DND-41 (cell line): ENCODE results near the gene SLC1A7.

Experiments used
- ATAC-seq: fragments of 200-7000 bp; cut with Tn5 transposase; 3 replicates; pipeline ENCODE4 v1.9.1; 2021; ENCODE audit warnings: low read depth; ENCODE audit not compliant: insufficient read depth
- DNase-seq: peaks from one replicate; pipeline ENCODE4 v3.0.0-alpha.2; 2020
- H2AFZ ChIP-seq: 2 replicates; pipeline ENCODE4 v1.6.0; 2012; ENCODE audit warnings: low read depth, low read length
- H3K27ac ChIP-seq: 2 replicates; pipeline ENCODE4 v1.5.1; 2012; ENCODE audit warnings: low read length, inconsistent platforms
- H3K27me3 ChIP-seq: fragments of 200-600 bp; sonication (generic); 2 replicates; pipeline ENCODE4 v1.6.0; 2012; ENCODE audit warnings: low read length, mild to moderate bottlenecking, inconsistent platforms; ENCODE audit not compliant: insufficient read depth, poor library complexity
- H3K36me3 ChIP-seq: 2 replicates; pipeline ENCODE4 v1.5.1; 2012; ENCODE audit warnings: low read length, inconsistent platforms; ENCODE audit not compliant: insufficient read depth
- H3K4me1 ChIP-seq: 2 replicates; pipeline ENCODE4 v1.5.1; 2012; ENCODE audit warnings: mild to moderate bottlenecking, low read length; ENCODE audit not compliant: insufficient read depth
- H3K4me2 ChIP-seq: 2 replicates; pipeline ENCODE4 v1.6.0; 2012; ENCODE audit warnings: mild to moderate bottlenecking, moderate library complexity, low read length, inconsistent platforms; ENCODE audit not compliant: insufficient read depth
- H3K4me3 ChIP-seq, 2 experiments: fragments of 200-600 bp in 1 of 2; shearing (Covaris generic) in 1 of 2; 2 replicates each; pipeline ENCODE4 v1.5.1; 2012 to 2016; ENCODE audit warnings: inconsistent platforms in 2 of 2, low read length in 2 of 2, mild to moderate bottlenecking in 2 of 2, low read depth in 1 of 2, moderate library complexity in 1 of 2
- H3K79me2 ChIP-seq: 2 replicates; pipeline ENCODE4 v1.6.0; 2012; ENCODE audit warnings: low read length, inconsistent platforms; ENCODE audit not compliant: insufficient read depth
- H3K9ac ChIP-seq: 2 replicates; pipeline ENCODE4 v1.6.0; 2012; ENCODE audit warnings: low read depth, mild to moderate bottlenecking, inconsistent platforms, low read length, moderate library complexity
- H3K9me3 ChIP-seq: 2 replicates; pipeline ENCODE4 v1.5.1; 2012; ENCODE audit warnings: low read length, moderate library complexity, mild to moderate bottlenecking, inconsistent platforms; ENCODE audit not compliant: insufficient read depth, severe bottlenecking
- H4K20me1 ChIP-seq: 2 replicates; pipeline ENCODE4 v1.6.0; 2012; ENCODE audit warnings: low read length; ENCODE audit not compliant: insufficient read depth
- EZH2 ChIP-seq: IDR thresholded peaks from 3 replicates; pipeline ENCODE4 v1.6.1; 2012; ENCODE audit warnings: borderline replicate concordance, low read depth, mild to moderate bottlenecking, moderate library complexity, low read length, inconsistent platforms; ENCODE audit not compliant: severe bottlenecking
- TF ChIP-seq, protein P1 (sequence below): IDR thresholded peaks from 2 replicates; pipeline ENCODE4 v1.5.1; 2012; ENCODE audit warnings: borderline replicate concordance, low read length, moderate library complexity, mild to moderate bottlenecking; ENCODE audit not compliant: poor library complexity, severe bottlenecking; ENCODE audit errors: extremely low read depth

Gene SLC1A7

DNA sequence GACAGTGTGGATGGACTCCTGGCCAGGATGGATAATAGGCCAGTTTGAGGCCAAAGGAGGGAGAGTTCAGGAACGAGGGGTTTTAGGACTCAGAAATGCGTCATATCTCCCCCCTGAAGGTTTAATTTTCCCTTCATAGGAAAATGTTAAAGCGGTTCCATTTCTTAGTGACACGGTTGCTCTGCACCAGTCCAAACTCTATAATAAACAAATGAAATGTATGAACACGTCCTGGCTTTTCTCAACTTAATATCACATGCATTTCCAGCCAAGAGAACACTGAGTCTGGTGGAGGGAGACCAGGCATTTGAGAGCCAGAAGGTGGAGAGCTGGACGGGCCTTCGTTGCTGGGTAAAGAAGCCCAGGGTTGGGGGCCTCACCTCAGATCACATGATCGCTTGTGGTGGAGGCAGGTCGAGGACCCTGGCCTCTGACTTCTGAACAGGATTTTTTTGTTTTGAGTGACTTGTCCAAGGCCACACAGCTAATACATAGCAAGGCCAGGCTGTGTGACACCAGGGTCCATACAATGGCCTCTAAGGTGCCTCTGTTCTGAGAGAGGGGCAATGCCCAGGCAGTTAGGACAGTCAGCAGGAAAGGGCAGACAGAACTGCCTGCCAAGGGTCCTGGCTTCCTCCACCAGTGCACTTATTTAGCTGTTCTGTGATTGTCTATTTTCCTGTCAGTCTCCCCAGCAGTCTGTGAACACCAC, 11.4 kb downstream of the SLC1A7 start:
- H3K27me3 ChIP-seq: no peaks in the 10 kb centered on the region
- no peak overlapping the region for H3K9ac ChIP-seq
- no peaks in the 10 kb centered on the region for H3K4me1 ChIP-seq
- H3K27ac ChIP-seq: no peak overlapping the region
- H3K79me2 ChIP-seq: no peaks in the 10 kb centered on the region
- no peak overlapping the region for H3K4me2 ChIP-seq
- H3K36me3 ChIP-seq: no peaks in the 10 kb centered on the region
- H4K20me1 ChIP-seq: no peaks in the 10 kb centered on the region
- DNase-seq (no peak), ATAC-seq (no peak)
- H2AFZ ChIP-seq: no peak overlapping the region
- H3K9me3 ChIP-seq: no peaks in the 10 kb centered on the region
- no peak overlapping the region for H3K4me3 ChIP-seq
- TF ChIP-seq, protein P1, sequence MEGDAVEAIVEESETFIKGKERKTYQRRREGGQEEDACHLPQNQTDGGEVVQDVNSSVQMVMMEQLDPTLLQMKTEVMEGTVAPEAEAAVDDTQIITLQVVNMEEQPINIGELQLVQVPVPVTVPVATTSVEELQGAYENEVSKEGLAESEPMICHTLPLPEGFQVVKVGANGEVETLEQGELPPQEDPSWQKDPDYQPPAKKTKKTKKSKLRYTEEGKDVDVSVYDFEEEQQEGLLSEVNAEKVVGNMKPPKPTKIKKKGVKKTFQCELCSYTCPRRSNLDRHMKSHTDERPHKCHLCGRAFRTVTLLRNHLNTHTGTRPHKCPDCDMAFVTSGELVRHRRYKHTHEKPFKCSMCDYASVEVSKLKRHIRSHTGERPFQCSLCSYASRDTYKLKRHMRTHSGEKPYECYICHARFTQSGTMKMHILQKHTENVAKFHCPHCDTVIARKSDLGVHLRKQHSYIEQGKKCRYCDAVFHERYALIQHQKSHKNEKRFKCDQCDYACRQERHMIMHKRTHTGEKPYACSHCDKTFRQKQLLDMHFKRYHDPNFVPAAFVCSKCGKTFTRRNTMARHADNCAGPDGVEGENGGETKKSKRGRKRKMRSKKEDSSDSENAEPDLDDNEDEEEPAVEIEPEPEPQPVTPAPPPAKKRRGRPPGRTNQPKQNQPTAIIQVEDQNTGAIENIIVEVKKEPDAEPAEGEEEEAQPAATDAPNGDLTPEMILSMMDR: no peak

DNA sequence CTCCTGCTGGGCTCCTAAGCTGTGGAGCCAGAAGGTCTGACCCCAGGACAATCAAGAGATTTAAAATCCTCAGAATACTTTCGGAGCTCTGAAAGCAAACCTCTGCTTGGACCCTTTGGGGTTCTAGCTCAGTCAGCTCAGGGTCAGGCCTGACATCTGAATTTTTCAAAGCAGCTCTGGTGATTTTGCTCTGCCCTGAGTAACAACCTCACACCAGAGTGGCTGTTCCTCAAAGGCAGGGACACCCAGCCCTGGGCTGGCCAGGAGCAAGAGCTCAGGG, 11.9 kb downstream of the SLC1A7 start:
- Histone ChIP-seq H3K27ac (no peak overlapping the region), H3K9me3 (no peaks in the 10 kb centered on the region), H3K27me3 (no peaks in the 10 kb centered on the region), H3K79me2 (no peaks in the 10 kb centered on the region), H3K4me3 (no peak overlapping the region), H2AFZ (no peak overlapping the region), H4K20me1 (no peaks in the 10 kb centered on the region), H3K36me3 (no peaks in the 10 kb centered on the region), H3K4me1 (no peaks in the 10 kb centered on the region), H3K4me2 (no peak overlapping the region), H3K9ac (no peak overlapping the region)
- TF ChIP-seq, protein P1: no peak
- no peak for TF ChIP-seq EZH2
- no peak for DNase-seq
- ATAC-seq: no peak

GRCh38 chr1:53129891-53130597, 12.4 kb downstream of the SLC1A7 start:
- Histone ChIP-seq H3K27me3 (no peaks in the 10 kb centered on the region), H4K20me1 (no peaks in the 10 kb centered on the region), H3K9me3 (no peaks in the 10 kb centered on the region), H3K79me2 (no peaks in the 10 kb centered on the region), H3K4me1 (no peaks in the 10 kb centered on the region), H3K4me2 (no peak overlapping the region), H3K4me3 (no peak overlapping the region), H3K36me3 (no peaks in the 10 kb centered on the region), H3K9ac (no peak overlapping the region), H3K27ac (no peak overlapping the region), H2AFZ (no peak overlapping the region)
- TF ChIP-seq, protein P1: no peak
- no peak for DNase-seq
- no peak for ATAC-seq
